Suprapubic skin (tissue), 4 donors: Measurements from ENCODE around the gene SERTM2. TPM values are rescaled to one million over a fixed set of nuclear protein-coding genes. Genes with fewer than 3 reads are reported as not detected.

Source experiments
- DNase-seq, 2 donors: peaks; one replicate each; pipeline ENCODE4 v3.0.0-alpha.2; 2019; ENCODE audit warnings: low spot score in 2 of 2
- H3K27ac ChIP-seq: fragments of 200-600 bp; sonication (generic); one replicate; pipeline ENCODE4 v1.5.1; 2019
- H3K27me3 ChIP-seq: fragments of 200-600 bp; sonication (generic); one replicate; pipeline ENCODE4 v1.5.1; 2019
- H3K36me3 ChIP-seq: fragments of 200-600 bp; sonication (generic); one replicate; pipeline ENCODE4 v1.5.1; 2019
- H3K4me1 ChIP-seq: fragments of 200-600 bp; sonication (generic); one replicate; pipeline ENCODE4 v1.5.1; 2019
- H3K4me3 ChIP-seq: fragments of 200-600 bp; sonication (generic); one replicate; pipeline ENCODE4 v1.5.1; 2019; ENCODE audit warnings: mild to moderate bottlenecking
- H3K9me3 ChIP-seq: fragments of 200-600 bp; sonication (generic); one replicate; pipeline ENCODE4 v1.5.1; 2019
- CTCF ChIP-seq, 2 donors: fragments of 200-600 bp in 1 of 2; fragments of 450-650 bp in 1 of 2; sonication (generic) in 1 of 2; IDR thresholded peaks; one replicate each; pipeline ENCODE4 v1.5.1; 2016 to 2019; ENCODE audit warnings: antibody characterized with exemption in 2 of 2, mild to moderate bottlenecking in 1 of 2, moderate library complexity in 1 of 2
- EP300 ChIP-seq: sonication (generic); formaldehyde crosslinking; IDR thresholded peaks from one replicate; pipeline ENCODE4 v1.6.1; 2017; ENCODE audit warnings: antibody characterized with exemption
- POLR2A ChIP-seq, 2 donors: fragments of 450-650 bp; IDR thresholded peaks; one replicate each; pipeline ENCODE4 v1.6.1; 2017; ENCODE audit warnings: antibody characterized with exemption in 2 of 2, mild to moderate bottlenecking in 2 of 2, moderate library complexity in 2 of 2
- POLR2AphosphoS5 ChIP-seq, 3 donors: sonication (generic); formaldehyde crosslinking; IDR thresholded peaks; one replicate each; pipeline ENCODE4 v1.6.1; 2017; ENCODE audit warnings: antibody characterized with exemption in 3 of 3
- WGBS: methylation state at CpG from one replicate; pipeline ENCODE4 v1.1.5; 2018; 5-methylcytosine and 5-hydroxymethylcytosine counted together
- total RNA-seq, 4 donors: library from RNA; depleted of rRNA; stranded (reverse); fragments of >200 nt; gene quantifications; one replicate each; pipeline ENCODE4 v1.1.0, GENCODE V29; 2016

SERTM2 gene
- total RNA-seq, 4 donors from 2014 or later = 0.16 TPM; not detected in 3

- H3K9me3 ChIP-seq = no peaks in the 10 kb centered on the region
- H3K4me1 ChIP-seq = no peaks in the 10 kb centered on the region
- no peaks in the 10 kb centered on the region for H3K36me3 ChIP-seq
- H3K4me3 ChIP-seq = no peak overlapping the region
- H3K27me3 ChIP-seq = no peaks in the 10 kb centered on the region
- DNase-seq = no peak
- no peak overlapping the region for H3K27ac ChIP-seq
- TF ChIP-seq POLR2A (IDR thresholded peaks at IDR 0.05) = no peak
- TF ChIP-seq POLR2AphosphoS5 (IDR thresholded peaks at IDR 0.05) = no peak
- TF ChIP-seq EP300 = no peak
- TF ChIP-seq CTCF (IDR thresholded peaks at IDR 0.05) = no peak
- 45% methylated on average over 2 of the region's 2 CpGs for WGBS
Measured at GRCh38 chrX:111483135-111483534, 28.3 kb upstream of the SERTM2 start.

DNA sequence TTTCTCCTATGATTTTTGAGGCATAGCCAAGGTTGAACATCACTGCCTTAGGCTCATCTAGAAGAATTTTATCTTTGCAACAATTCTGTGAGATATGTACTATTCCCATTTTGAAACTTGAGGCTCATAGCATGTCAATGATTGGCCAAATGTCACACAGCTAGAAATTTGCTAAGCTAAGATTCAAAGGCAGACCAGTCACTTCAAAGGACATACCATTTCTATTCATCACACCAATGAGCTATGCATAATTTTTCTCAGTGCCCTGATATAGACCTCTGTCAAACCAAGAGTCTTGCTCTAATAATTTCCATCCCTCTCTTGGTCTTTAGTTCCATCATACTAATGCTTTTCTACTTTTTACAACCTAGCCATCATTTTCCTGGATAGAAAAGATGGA is 27.6 kb upstream of the SERTM2 start:
- no peak for DNase-seq

DNA sequence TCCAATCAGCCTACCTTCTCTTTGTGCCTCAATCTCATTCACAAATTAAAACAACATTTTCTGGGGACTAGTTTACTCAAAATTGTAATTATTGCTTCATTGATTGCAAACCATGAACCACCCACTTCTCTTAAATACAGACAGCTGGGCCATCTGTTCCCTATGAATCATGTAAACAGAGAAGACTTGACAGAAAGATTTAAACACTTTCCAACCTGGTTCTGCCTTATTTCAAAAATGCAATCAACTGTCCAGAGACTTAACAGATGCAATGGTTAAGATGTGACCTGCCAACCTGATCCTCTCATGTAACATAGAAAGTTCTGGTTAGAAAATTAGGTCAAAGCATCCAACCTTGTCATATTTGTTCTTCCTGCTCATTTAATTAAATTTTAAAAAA is 20.8 kb upstream of the SERTM2 start:
- no peak for DNase-seq
- no peak for TF ChIP-seq POLR2AphosphoS5 (IDR thresholded peaks at IDR 0.05)
- no peak for TF ChIP-seq POLR2A (IDR thresholded peaks at IDR 0.05)
- TF ChIP-seq CTCF (IDR thresholded peaks at IDR 0.05) = no peak
- no peak for TF ChIP-seq EP300
- Histone ChIP-seq H3K4me1 (no peaks in the 10 kb centered on the region), H3K27me3 (no peaks in the 10 kb centered on the region), H3K27ac (no peak overlapping the region), H3K9me3 (no peaks in the 10 kb centered on the region), H3K36me3 (no peaks in the 10 kb centered on the region), H3K4me3 (no peak overlapping the region)

More for the DNA sequence above, 27.6 kb upstream of the SERTM2 start:
- H3K4me3 ChIP-seq = no peak overlapping the region
- TF ChIP-seq POLR2A (IDR thresholded peaks at IDR 0.05) = no peak
- TF ChIP-seq CTCF (IDR thresholded peaks at IDR 0.05) = no peak
- TF ChIP-seq POLR2AphosphoS5 (IDR thresholded peaks at IDR 0.05) = no peak
- TF ChIP-seq EP300 = no peak
- H3K9me3 ChIP-seq = no peaks in the 10 kb centered on the region
- no peak overlapping the region for H3K27ac ChIP-seq
- H3K27me3 ChIP-seq = no peaks in the 10 kb centered on the region
- H3K36me3 ChIP-seq = no peaks in the 10 kb centered on the region
- H3K4me1 ChIP-seq = no peaks in the 10 kb centered on the region

GRCh38 chrX:111492085-111492484 is 19.4 kb upstream of the SERTM2 start:
- H3K4me1 ChIP-seq = no peaks in the 10 kb centered on the region
- no peak overlapping the region for H3K27ac ChIP-seq
- H3K9me3 ChIP-seq = no peaks in the 10 kb centered on the region
- no peak overlapping the region for H3K4me3 ChIP-seq
- TF ChIP-seq POLR2AphosphoS5 (IDR thresholded peaks at IDR 0.05) = no peak
- WGBS = 71% methylated on average over 4 of the region's 4 CpGs
- H3K27me3 ChIP-seq = no peaks in the 10 kb centered on the region
- no peaks in the 10 kb centered on the region for H3K36me3 ChIP-seq
- no peak for DNase-seq

DNA sequence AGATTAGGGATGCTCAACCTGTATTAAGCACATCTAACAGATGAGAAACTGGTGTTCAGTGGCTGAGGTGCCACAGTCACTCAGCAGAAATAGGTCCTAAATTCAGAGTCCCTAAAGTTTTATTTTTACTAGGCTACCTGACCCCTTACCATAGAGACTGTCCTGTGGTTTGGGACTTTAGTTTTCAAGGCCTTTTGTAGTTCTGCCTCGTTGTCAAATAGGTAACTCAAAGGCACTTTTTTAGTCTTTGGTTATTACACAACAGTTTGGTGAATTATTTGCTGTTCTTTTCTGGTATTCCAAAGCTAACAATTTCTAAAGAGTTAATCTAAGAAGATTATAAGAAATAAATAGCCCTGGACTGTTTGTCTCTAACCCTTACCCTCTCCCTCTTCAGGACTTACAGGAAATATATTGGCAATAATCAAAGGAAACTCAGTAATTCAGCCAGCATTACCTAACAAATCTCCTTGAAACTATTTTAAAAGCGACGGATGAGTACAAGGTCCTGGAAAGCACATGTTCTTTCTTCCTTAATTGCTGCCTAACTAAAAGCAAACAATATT is 12.8 kb upstream of the SERTM2 start:
- no peaks in the 10 kb centered on the region for H3K27me3 ChIP-seq
- TF ChIP-seq POLR2AphosphoS5 (IDR thresholded peaks at IDR 0.05) (no peak), EP300 (no peak), POLR2A (IDR thresholded peaks at IDR 0.05) (no peak), CTCF (IDR thresholded peaks at IDR 0.05) (no peak)
- no peaks in the 10 kb centered on the region for H3K36me3 ChIP-seq
- no peaks in the 10 kb centered on the region for H3K4me1 ChIP-seq
- no peak for DNase-seq
- no peaks in the 10 kb centered on the region for H3K9me3 ChIP-seq
- WGBS = 62% methylated on average over 3 of the region's 3 CpGs
- no peak overlapping the region for H3K4me3 ChIP-seq
- no peak overlapping the region for H3K27ac ChIP-seq

- WGBS = 19% methylated on average over 2 of the region's 2 CpGs
- no peak for DNase-seq
- no peaks in the 10 kb centered on the region for H3K4me1 ChIP-seq
- H3K36me3 ChIP-seq = no peaks in the 10 kb centered on the region
- no peaks in the 10 kb centered on the region for H3K9me3 ChIP-seq
- no peak overlapping the region for H3K27ac ChIP-seq
- TF ChIP-seq POLR2AphosphoS5 (IDR thresholded peaks at IDR 0.05) (no peak), POLR2A (IDR thresholded peaks at IDR 0.05) (no peak), EP300 (no peak), CTCF (IDR thresholded peaks at IDR 0.05) (no peak)
- H3K4me3 ChIP-seq = no peak overlapping the region
- H3K27me3 ChIP-seq = no peaks in the 10 kb centered on the region
Measured at GRCh38 chrX:111503485-111503993, 7.9 kb upstream of the SERTM2 start.
